Mesendoderm (in vitro differentiated cells): Measurements from ENCODE around the gene CASZ1.
A peak's percentile ranks its signal among the peaks of the same experiment; 100 is the strongest.

Experiments used
- DNase-seq: peaks from one replicate; pipeline ENCODE4 v3.0.0; 2013
- H2AK5ac ChIP-seq: 2 replicates; pipeline ENCODE4 v1.6.1; 2013; ENCODE audit warnings: low read length, inconsistent platforms
- H2BK120ac ChIP-seq: 2 replicates; pipeline ENCODE4 v1.6.1; 2013; ENCODE audit warnings: low read depth, mild to moderate bottlenecking, low read length, moderate library complexity, mixed read lengths
- H2BK15ac ChIP-seq: replicated peaks from 2 replicates; pipeline ENCODE4 v1.6.1; 2013; ENCODE audit warnings: low read depth, mild to moderate bottlenecking, moderate library complexity
- H2BK5ac ChIP-seq: 2 replicates; pipeline ENCODE4 v1.6.1; 2013; ENCODE audit warnings: low read length, inconsistent platforms
- H3K18ac ChIP-seq: 2 replicates; pipeline ENCODE4 v1.6.1; 2013; ENCODE audit warnings: mild to moderate bottlenecking, low read length, mixed read lengths
- H3K23ac ChIP-seq: one replicate; pipeline ENCODE4 v1.6.1; 2013; ENCODE audit warnings: low read length
- H3K27ac ChIP-seq: 2 replicates; pipeline ENCODE4 v1.5.1; 2013; ENCODE audit warnings: low read depth, mild to moderate bottlenecking, inconsistent platforms, low read length, moderate library complexity
- H3K27me3 ChIP-seq: 2 replicates; pipeline ENCODE4 v1.6.1; 2013; ENCODE audit warnings: low read length, control low read depth, mild to moderate bottlenecking, inconsistent platforms; ENCODE audit not compliant: insufficient read depth, poor library complexity
- H3K36me3 ChIP-seq: 2 replicates; pipeline ENCODE4 v1.6.1; 2013; ENCODE audit warnings: low read length, inconsistent platforms; ENCODE audit not compliant: control insufficient read depth, insufficient read depth
- H3K4ac ChIP-seq: one replicate; pipeline ENCODE4 v1.6.1; 2013; ENCODE audit warnings: low read depth, mild to moderate bottlenecking, low read length, moderate library complexity
- H3K4me1 ChIP-seq: 2 replicates; pipeline ENCODE4 v1.6.1; 2013; ENCODE audit warnings: low read depth, low read length, inconsistent platforms; ENCODE audit not compliant: control insufficient read depth
- H3K4me2 ChIP-seq: 2 replicates; pipeline ENCODE4 v1.6.1; 2013; ENCODE audit warnings: low read length
- H3K4me3 ChIP-seq: 2 replicates; pipeline ENCODE4 v1.5.1; 2013; ENCODE audit warnings: mild to moderate bottlenecking, low read length
- H3K56ac ChIP-seq: one replicate; pipeline ENCODE4 v1.6.1; 2013; ENCODE audit warnings: low read length
- H3K79me1 ChIP-seq: 2 replicates; pipeline ENCODE4 v1.6.1; 2013; ENCODE audit warnings: low read length, inconsistent platforms
- H3K79me2 ChIP-seq: 2 replicates; pipeline ENCODE4 v1.6.1; 2013; ENCODE audit warnings: mild to moderate bottlenecking, low read length; ENCODE audit not compliant: control insufficient read depth, insufficient read depth
- H3K9ac ChIP-seq: 2 replicates; pipeline ENCODE4 v1.6.1; 2013; ENCODE audit warnings: low read length, inconsistent platforms
- H4K5ac ChIP-seq: one replicate; pipeline ENCODE4 v1.6.1; 2013; ENCODE audit warnings: low read length
- H4K8ac ChIP-seq: one replicate; pipeline ENCODE4 v1.6.1; 2013; ENCODE audit warnings: low read depth, mild to moderate bottlenecking, control low read depth, low read length, moderate library complexity
- WGBS: extraction: QIAGEN DNeasy Blood & Tissue Kit; methylation state at CpG from one replicate; pipeline ENCODE4 v1.1.7; 2013; ENCODE audit warnings: low lambda C conversion rate, missing lambda C conversion rate; ENCODE audit not compliant: insufficient coverage; ENCODE audit errors: extremely low coverage; 5-methylcytosine and 5-hydroxymethylcytosine counted together

CASZ1 gene

DNA sequence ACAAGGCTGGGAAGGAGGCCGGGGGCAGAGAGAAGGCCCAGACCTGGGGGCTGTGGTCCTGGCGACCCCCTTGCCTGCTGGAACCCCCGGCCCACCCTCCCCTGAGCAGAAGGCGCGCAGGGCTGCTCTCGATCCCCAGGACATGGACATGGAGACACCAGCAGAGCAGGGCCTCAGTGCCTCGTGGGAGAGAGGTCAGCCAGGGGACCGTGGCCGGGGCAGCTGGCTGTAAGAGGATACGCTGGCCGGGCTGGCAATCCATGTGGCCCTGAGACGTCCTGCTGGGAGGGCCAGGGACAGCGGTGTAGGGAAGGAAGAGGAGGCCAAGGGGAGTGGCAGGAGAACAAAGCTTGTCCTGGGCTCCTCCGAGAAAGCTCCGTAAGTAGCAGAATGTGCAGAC lies 132.2 kb downstream of the CASZ1 start:
- Histone ChIP-seq H3K56ac (peak overlapping the region; percentile 15), H3K18ac (no peak overlapping the region), H3K4me2 (no peak overlapping the region), H3K79me1 (no peaks in the 10 kb centered on the region), H3K23ac (peak overlapping the region; percentile 97), H2BK5ac (no peak overlapping the region), H2BK120ac (no peak overlapping the region), H3K79me2 (no peaks in the 10 kb centered on the region), H2BK15ac (no peak overlapping the region), H3K36me3 (no peaks in the 10 kb centered on the region), H3K27ac (no peak overlapping the region), H3K9ac (no peak overlapping the region), H4K5ac (no peak overlapping the region), H3K27me3 (no peaks in the 10 kb centered on the region), H4K8ac (no peak overlapping the region), H2AK5ac (no peak overlapping the region), H3K4me1 (no peaks in the 10 kb centered on the region), H3K4ac (no peak overlapping the region), H3K4me3 (no peak overlapping the region)
- no CpG with 5 or more reads among the region's 15 CpGs for WGBS
- DNase-seq = no peak

DNA sequence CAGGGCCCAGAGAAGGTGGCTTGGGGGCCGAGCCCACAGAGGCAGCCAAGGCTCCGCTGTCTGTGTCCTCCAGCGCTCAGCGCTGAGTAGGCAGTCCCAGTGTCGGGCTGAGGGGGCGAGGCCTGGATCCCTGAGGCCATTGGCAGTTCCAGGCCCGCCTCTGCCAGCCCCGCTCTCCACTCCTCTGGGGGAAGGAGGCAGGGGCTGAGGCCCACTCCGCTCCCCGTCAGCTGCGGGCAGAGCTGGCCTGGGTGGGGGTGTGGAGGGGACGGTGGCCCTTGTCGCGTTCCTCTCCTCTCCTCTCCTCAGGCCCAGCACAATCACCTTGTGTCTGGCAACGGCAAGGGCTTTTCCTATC lies 132.8 kb downstream of the CASZ1 start:
- Histone ChIP-seq H3K79me1 (no peaks in the 10 kb centered on the region), H3K23ac (no peak overlapping the region), H3K4me2 (no peak overlapping the region), H3K18ac (no peak overlapping the region), H4K5ac (no peak overlapping the region), H2BK5ac (no peak overlapping the region), H3K79me2 (no peaks in the 10 kb centered on the region), H2BK15ac (no peak overlapping the region), H3K4me1 (no peaks in the 10 kb centered on the region), H3K56ac (peak overlapping the region; percentile 74), H2BK120ac (no peak overlapping the region), H3K27ac (no peak overlapping the region), H4K8ac (no peak overlapping the region), H3K4me3 (no peak overlapping the region), H3K36me3 (no peaks in the 10 kb centered on the region), H3K27me3 (no peaks in the 10 kb centered on the region), H2AK5ac (no peak overlapping the region), H3K4ac (no peak overlapping the region), H3K9ac (peak overlapping the region; percentile 32)
- WGBS = no CpG with 5 or more reads among the region's 15 CpGs
- DNase-seq = peak; percentile 67

- WGBS = no CpG with 5 or more reads among the region's 26 CpGs
- no peak overlapping the region for H2BK15ac ChIP-seq
- H3K79me2 ChIP-seq = no peaks in the 10 kb centered on the region
- no peak overlapping the region for H2BK5ac ChIP-seq
- no peak overlapping the region for H4K5ac ChIP-seq
- no peak overlapping the region for H3K27ac ChIP-seq
- peak overlapping the region; percentile 74 for H3K56ac ChIP-seq
- H4K8ac ChIP-seq = no peak overlapping the region
- no peak overlapping the region for H3K4me2 ChIP-seq
- H3K4me3 ChIP-seq = no peak overlapping the region
- no peak overlapping the region for H3K4ac ChIP-seq
- no peaks in the 10 kb centered on the region for H3K36me3 ChIP-seq
- H2AK5ac ChIP-seq = no peak overlapping the region
- no peaks in the 10 kb centered on the region for H3K79me1 ChIP-seq
- H3K27me3 ChIP-seq = no peaks in the 10 kb centered on the region
- H3K9ac ChIP-seq = peak overlapping the region; percentile 26
- DNase-seq = no peak
- H3K4me1 ChIP-seq = no peaks in the 10 kb centered on the region
- H2BK120ac ChIP-seq = no peak overlapping the region
- no peak overlapping the region for H3K18ac ChIP-seq
- no peak overlapping the region for H3K23ac ChIP-seq
Observed at GRCh38 chr1:10662824-10663677, 133.4 kb downstream of the CASZ1 start.

DNA sequence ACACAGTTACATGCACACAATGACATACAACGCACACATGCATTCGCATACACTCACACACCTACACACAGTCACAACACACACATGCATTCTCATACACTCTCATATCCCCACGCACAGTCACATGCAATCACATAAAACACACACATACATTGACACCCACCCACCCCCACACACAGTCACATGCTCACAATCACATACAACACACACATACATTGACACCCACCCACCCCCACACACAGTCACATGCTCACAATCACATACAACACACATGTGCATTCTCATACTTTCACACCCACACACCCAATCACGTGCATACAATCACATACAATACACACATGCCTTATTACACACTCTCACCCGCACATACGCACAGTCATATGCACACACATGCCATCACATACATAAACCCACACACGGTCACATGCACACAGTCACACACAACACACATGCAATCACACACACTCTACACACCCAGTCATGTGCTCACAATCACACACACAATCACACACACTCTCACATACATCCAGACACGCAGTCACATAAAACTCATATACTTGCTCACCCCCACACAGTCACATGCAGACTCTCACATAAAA lies 134.3 kb downstream of the CASZ1 start:
- Histone ChIP-seq H3K4ac (no peak overlapping the region), H3K4me3 (no peak overlapping the region), H2BK15ac (no peak overlapping the region), H3K56ac (no peak overlapping the region), H3K23ac (no peak overlapping the region), H3K4me2 (no peak overlapping the region), H3K18ac (no peak overlapping the region), H2BK5ac (no peak overlapping the region), H3K79me1 (no peaks in the 10 kb centered on the region), H2AK5ac (no peak overlapping the region), H2BK120ac (no peak overlapping the region), H3K27ac (no peak overlapping the region), H4K8ac (no peak overlapping the region), H3K9ac (no peak overlapping the region), H4K5ac (no peak overlapping the region), H3K36me3 (no peaks in the 10 kb centered on the region), H3K79me2 (no peaks in the 10 kb centered on the region), H3K27me3 (no peaks in the 10 kb centered on the region), H3K4me1 (no peaks in the 10 kb centered on the region)
- DNase-seq = no peak
- WGBS = 100% methylated on average over 6 of the region's 8 CpGs

- Histone ChIP-seq H3K27me3 (no peaks in the 10 kb centered on the region), H3K56ac (no peak overlapping the region), H3K36me3 (no peaks in the 10 kb centered on the region), H3K4me1 (no peaks in the 10 kb centered on the region), H2BK120ac (no peak overlapping the region), H3K4ac (no peak overlapping the region), H3K79me1 (no peaks in the 10 kb centered on the region), H2BK15ac (no peak overlapping the region), H3K4me2 (no peak overlapping the region), H3K18ac (no peak overlapping the region), H3K27ac (no peak overlapping the region), H2AK5ac (no peak overlapping the region), H4K5ac (no peak overlapping the region), H4K8ac (no peak overlapping the region), H3K23ac (no peak overlapping the region), H3K4me3 (no peak overlapping the region), H3K79me2 (no peaks in the 10 kb centered on the region), H3K9ac (no peak overlapping the region), H2BK5ac (no peak overlapping the region)
- WGBS = no CpG with 5 or more reads among the region's 5 CpGs
- DNase-seq = no peak
Observed at GRCh38 chr1:10661453-10661852, 135.0 kb downstream of the CASZ1 start.
